ENCODE results near the gene PNLIPRP2. TPM values are rescaled to one million over a fixed set of nuclear protein-coding genes. Genes with fewer than 3 reads are reported as not detected.

Gene PNLIPRP2
- polyA plus RNA-seq, 2 of the 4 experiments (the other 2 are of a cell fraction), result 0.09 TPM; not detected in 1

DNA sequence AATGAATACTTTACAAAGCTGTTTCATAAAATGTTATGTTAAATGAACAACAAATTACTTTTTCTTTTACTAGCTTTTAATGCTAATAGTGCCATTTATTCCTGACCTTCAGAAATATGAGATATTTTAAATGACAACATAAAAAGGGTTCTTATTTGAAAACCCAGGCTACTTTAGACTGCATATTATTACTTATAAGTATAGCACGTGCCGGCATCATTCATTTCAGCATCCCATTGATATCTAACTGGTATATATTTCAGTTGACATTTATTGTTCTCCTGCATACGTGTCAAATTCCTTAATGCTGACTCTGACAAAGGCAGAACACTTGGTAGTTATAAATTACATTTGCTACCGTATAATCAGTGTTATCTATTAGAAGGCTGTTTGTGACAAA is 35.3 kb downstream of the PNLIPRP2 start (continued):
- no peak for TF ChIP-seq REST (IDR thresholded peaks at IDR 0.05)
- TF ChIP-seq ZC3H11A (IDR thresholded peaks at IDR 0.05), result no peak
- no peak for TF ChIP-seq HEYL (CRISPR knock-in tag; IDR thresholded peaks at IDR 0.05)
- TF ChIP-seq KDM1A (IDR thresholded peaks at IDR 0.05; ENCODE audit: low read depth), result no peak
- no peak for TF ChIP-seq RCOR1 (IDR thresholded peaks at IDR 0.05; ENCODE audit: low read depth, low read length)
- TF ChIP-seq EHMT2 (IDR thresholded peaks at IDR 0.05; ENCODE audit: low read depth), result no peak

- no peaks in the 10 kb centered on the region for H3K9me3 ChIP-seq
- CTCF ChIA-PET, result interaction anchor here (1.8 to 2.7 kb wide), 3 partner anchors 24 to 517 kb away, joined by 6 to 8 read pairs (median 8); no protein-coding TSS in a partner anchor
- POLR2A ChIA-PET, result no interaction called here
- ATAC-seq, result no peak
- H3K4me2 ChIP-seq, result no peak overlapping the region
- TF ChIP-seq KDM5A (IDR thresholded peaks at IDR 0.05) (no peak), MAX (IDR thresholded peaks at IDR 0.05) (no peak), ZNF302 (CRISPR knock-in tag; IDR thresholded peaks at IDR 0.05) (no peak), PHF8 (IDR thresholded peaks at IDR 0.05; ENCODE audit: borderline replicate concordance, low read depth) (no peak), EHF (CRISPR knock-in tag; IDR thresholded peaks at IDR 0.05) (no peak), CHD4 (IDR thresholded peaks at IDR 0.05; ENCODE audit: borderline replicate concordance) (no peak), MAZ (IDR thresholded peaks at IDR 0.05; ENCODE audit: borderline replicate concordance, low read depth, low read length) (no peak), HOXA7 (CRISPR knock-in tag; IDR thresholded peaks at IDR 0.05) (no peak), HOXB13 (CRISPR knock-in tag; IDR thresholded peaks at IDR 0.05; ENCODE audit: low read depth) (no peak), TP53 (CRISPR knock-in tag; IDR thresholded peaks at IDR 0.05) (no peak), RCOR1 (IDR thresholded peaks at IDR 0.05; ENCODE audit: low read depth, low read length) (no peak), POLR2A (IDR thresholded peaks at IDR 0.05; ENCODE audit: low read length) (no peak), FOSB (CRISPR knock-in tag; IDR thresholded peaks at IDR 0.05) (no peak), EHMT2 (IDR thresholded peaks at IDR 0.05; ENCODE audit: low read depth) (no peak), CHD2 (IDR thresholded peaks at IDR 0.05; ENCODE audit: low read length, partially characterized antibody) (no peak), E2F6 (IDR thresholded peaks at IDR 0.05; ENCODE audit: borderline replicate concordance, low read depth) (no peak), NR3C1 (IDR thresholded peaks at IDR 0.05) (no peak), BHLHE40 (IDR thresholded peaks at IDR 0.05; ENCODE audit: low read depth, low read length) (no peak)
- TF ChIP-seq, protein P1, sequence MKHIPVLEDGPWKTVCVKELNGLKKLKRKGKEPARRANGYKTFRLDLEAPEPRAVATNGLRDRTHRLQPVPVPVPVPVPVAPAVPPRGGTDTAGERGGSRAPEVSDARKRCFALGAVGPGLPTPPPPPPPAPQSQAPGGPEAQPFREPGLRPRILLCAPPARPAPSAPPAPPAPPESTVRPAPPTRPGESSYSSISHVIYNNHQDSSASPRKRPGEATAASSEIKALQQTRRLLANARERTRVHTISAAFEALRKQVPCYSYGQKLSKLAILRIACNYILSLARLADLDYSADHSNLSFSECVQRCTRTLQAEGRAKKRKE (CRISPR knock-in tag; IDR thresholded peaks at IDR 0.05; ENCODE audit: low read depth), result no peak
- TF ChIP-seq, protein P2, sequence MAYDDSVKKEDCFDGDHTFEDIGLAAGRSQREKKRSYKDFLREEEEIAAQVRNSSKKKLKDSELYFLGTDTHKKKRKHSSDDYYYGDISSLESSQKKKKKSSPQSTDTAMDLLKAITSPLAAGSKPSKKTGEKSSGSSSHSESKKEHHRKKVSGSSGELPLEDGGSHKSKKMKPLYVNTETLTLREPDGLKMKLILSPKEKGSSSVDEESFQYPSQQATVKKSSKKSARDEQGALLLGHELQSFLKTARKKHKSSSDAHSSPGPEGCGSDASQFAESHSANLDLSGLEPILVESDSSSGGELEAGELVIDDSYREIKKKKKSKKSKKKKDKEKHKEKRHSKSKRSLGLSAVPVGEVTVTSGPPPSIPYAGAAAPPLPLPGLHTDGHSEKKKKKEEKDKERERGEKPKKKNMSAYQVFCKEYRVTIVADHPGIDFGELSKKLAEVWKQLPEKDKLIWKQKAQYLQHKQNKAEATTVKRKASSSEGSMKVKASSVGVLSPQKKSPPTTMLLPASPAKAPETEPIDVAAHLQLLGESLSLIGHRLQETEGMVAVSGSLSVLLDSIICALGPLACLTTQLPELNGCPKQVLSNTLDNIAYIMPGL (CRISPR knock-in tag; IDR thresholded peaks at IDR 0.05; ENCODE audit: borderline replicate concordance), result no peak
- no peak overlapping the region for H3K27ac ChIP-seq
- no peak overlapping the region for H3K4me3 ChIP-seq
- WGBS (ENCODE audit: missing lambda C conversion rate), result 46% methylated on average over 5 of the region's 5 CpGs
- FAIRE-seq, result no peak
- H3K4me1 ChIP-seq, result peaks cover 14% of the 10 kb centered on the region; the same call in 2 of the 3 replicates
- DNase-seq (ENCODE audit: low read depth in 1 of 2, low spot score in 1 of 2), result no peak
These were observed 37.3 kb downstream of the PNLIPRP2 start for GRCh38 chr10:116657863-116658551.

Measured in A549 (cell line).